Smooth muscle cell of the brain vasculature (primary cell): ENCODE results near the gene PRG3.
"Not testable (repeated sequence)": the region's sequence is repeated elsewhere in the genome, so short reads cannot be mapped to it uniquely, and the experiment has no call there.

Experiments
- DNase-seq: peaks from one replicate; pipeline ENCODE4 v3.0.0-alpha.2; 2012; ENCODE audit warnings: low read depth, low spot score

PRG3 gene

DNA sequence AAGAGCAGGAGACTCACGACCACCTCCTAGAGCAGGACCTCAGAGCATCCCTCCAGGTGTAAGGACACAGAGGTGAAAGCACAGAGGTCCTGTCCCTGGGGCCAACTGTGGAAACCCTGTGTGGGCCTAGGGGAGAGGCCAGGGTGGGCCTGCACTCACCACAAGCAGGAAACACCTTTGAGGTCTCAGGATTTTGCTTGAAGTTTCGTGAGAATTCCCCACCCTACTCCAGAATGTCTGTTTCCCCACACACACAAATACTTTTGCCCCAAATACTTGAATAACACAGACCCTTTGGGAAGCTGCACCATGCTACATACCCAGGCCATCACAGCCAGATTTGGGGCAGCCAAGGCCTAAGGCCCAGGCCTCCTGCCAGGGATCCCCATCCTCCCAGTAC, 27.8 kb upstream of the PRG3 start:
- no peak for DNase-seq

DNA sequence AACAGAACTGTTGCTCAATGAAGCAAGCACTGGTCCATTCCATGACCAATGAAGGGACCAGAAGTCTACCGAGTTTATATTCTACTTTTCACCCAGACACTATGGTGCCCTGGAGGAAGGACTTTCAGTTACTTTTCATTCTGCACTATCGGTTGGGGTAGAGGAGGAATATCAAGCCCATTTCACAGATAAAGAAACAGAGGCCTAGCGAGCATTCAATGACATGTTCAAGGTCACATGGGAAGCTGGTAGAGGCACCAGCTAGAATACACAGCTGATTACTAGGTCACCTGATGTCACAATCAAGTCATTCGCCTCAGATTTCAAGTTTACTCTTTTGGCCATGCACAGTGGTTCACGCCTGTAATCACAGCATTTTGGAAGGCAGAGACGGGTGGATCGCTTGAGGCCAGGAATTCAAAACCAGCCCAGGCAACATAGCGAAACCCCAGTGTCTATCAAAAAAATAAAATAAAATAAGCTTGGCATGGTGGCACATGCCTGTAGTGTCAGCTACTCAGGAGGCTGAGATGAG, 27.1 kb upstream of the PRG3 start:
- no peak for DNase-seq

GRCh38 chr11:57407010-57407920, 26.3 kb upstream of the PRG3 start:
- DNase-seq = no peak

- no peak for DNase-seq
These were observed 25.5 kb upstream of the PRG3 start for GRCh38 chr11:57406337-57406904.

- DNase-seq = no peak
These were observed 24.4 kb upstream of the PRG3 start for GRCh38 chr11:57405271-57405860.

DNA sequence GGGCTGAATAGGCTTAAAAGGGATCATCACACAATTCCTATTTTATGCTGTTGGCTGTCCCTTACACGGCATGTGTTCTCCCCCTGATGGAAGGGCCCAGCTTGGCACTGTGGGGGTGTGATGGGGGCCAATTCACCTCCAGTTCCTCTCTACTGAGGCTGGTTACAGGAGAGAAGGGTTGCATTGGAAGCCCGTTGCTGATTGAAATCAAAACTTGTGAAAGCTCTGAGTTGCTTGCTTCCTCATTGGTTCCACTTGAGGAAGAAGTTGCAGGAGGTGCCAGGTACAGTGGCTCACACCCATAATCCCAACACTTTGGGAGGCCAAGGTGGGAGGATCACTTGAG, 22.8 kb upstream of the PRG3 start:
- no peak for DNase-seq

- DNase-seq = not testable (repeated sequence)
These were observed 22.3 kb upstream of the PRG3 start for GRCh38 chr11:57403003-57403801.

GRCh38 chr11:57402188-57403002, 21.4 kb upstream of the PRG3 start:
- no peak for DNase-seq

GRCh38 chr11:57399972-57400578, 19.1 kb upstream of the PRG3 start:
- DNase-seq = no peak

- DNase-seq = no peak
These were observed 18.3 kb upstream of the PRG3 start for GRCh38 chr11:57399221-57399620.

DNA sequence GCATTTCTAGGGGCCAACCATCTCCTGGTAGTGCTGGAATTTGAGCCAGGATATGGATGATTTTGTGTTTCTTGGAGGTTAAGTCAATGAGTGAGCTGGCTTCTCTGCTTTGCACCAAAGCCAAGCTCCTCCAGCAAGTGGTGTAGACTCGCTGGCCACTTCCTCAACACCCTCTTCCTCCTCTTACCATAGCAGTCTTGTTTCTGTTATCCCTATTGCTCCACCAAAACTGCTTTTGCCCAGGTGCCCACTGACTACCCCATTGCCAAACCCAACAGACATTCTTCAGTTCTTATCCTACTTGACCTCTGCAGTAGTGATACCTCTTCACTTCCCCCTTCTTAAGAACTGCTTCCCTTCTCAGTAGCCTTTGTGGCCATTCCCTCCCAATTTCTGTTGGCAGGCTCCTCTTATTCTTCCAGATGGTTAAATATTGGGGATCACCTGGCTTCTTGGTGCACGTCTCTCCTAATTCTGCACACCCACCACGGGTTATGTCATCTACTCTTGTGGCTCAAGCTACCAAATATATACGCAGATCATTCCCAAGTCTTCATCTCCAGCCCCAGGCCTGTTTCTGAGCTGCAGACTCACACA, 16.5 kb upstream of the PRG3 start:
- no peak for DNase-seq

DNA sequence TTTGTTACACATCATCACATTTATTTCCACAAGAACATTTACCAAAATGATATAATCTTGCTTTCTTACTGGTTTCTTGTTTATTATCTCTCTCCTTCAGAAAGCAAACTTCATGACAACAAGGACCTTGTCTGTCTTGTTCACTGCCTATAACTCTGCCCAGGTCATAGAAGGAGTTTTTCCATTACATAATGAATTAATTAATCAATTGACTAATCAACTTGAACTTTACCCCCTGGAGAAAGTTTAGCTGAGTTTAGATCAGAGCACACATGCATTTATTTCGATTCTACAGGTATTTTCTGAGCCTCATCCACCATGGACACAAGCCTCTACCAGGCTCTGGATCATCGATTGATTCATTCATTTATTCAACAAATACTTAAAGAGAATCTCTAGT, 15.8 kb upstream of the PRG3 start:
- DNase-seq = no peak

DNA sequence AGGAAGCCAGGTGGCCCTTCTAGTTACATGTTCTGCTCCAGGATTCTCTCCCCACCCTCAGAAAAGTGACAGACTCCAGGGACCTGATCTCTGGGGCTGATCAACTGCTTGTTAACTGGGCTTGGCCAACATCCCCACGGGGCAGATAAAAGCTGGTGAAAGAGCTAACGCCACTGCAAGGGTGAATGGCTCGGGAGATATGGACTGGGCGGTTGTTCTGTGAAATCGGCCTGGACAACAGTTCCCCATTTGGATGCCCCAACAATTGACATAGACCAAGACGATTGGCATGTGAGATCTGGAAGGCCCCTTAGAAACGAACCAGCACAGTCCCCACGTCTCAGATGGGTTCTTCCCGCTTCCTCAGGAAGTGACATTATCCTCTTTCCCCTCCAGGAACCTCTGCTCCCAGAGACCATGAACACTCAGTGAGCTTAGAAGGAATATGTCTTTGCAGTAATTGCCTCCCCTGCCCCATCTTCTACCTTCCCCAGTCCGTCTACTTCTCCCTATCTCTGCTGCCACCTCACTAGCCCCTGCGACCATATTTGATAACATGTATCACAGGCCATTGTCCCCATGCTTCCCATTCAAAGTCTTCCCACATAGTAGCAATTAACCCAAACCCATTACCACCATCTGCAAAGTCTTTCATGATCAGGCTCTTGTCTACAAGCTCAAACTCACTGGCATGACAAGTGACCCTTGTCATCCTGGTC, 15.1 kb upstream of the PRG3 start:
- no peak for DNase-seq

DNA sequence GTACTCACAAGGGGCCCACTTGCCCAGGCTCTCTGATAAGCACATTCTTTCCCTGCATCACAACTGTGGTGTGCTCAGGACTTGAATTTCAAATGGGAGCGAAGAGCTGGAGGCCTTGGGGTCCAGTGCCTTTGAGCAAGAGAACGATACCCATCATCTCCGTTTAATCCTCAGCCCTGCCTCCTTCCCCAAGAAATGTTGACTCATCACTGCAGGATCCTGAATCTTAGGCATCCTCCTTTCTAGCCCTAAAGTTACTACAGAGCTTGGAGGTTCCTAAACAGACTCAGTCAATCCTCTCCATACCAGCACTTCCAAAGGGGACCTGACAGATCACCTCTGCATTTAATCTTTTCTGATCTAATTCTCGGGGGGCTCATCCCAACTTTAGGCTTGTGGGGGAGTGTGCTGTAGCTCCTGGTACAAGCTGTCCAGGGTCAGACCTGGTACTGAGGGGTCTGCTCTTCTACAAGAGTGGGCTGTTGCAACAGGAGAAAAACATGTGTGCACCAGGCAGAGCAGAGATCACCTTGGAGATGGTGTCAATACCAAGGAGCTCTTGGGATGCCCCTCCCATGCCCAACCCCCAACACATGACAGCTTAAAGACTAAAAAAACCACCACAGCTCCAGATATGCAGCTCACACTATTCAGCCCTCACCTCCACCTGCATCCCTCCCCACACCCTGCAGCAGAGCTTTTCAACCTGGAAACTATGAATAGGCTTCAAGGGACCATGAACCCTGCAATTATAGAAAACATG, 13.4 kb upstream of the PRG3 start:
- no peak for DNase-seq

- no peak for DNase-seq
These were observed 11.8 kb upstream of the PRG3 start for GRCh38 chr11:57392763-57393105.

DNA sequence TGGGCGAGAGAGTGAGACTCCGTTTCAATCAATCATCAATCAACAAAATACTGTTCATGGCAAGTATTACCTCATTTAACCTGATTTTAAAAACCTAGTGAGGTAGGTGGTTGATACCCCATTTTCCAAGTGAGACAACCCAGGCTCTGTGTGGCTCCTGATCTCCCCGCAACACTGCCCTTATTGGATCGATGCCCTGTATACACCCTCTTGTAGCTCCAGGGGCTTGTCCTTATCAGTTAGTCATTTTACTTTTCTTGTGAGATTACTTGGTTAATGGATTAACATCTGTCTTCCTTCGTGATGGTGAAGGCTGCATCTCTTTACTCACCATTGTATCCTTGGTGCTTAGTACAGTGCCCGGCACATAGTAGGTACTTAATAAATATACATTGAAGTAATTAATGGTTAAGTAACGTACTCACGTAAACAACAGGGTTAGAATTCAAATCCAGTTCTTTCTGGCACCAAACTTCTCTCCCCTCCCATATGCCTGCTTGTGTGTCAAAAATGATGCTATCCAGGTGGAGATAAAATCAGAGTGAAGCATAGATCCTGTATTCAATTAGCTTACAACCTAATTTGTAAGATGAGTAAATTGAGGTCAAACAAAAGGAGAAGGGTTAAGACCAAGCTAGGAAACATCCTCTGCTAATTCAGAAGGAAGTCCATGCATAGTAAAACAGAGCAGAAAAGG, 11.3 kb upstream of the PRG3 start:
- DNase-seq = no peak

- DNase-seq = no peak
These were observed 10.6 kb upstream of the PRG3 start for GRCh38 chr11:57391539-57391938.

DNA sequence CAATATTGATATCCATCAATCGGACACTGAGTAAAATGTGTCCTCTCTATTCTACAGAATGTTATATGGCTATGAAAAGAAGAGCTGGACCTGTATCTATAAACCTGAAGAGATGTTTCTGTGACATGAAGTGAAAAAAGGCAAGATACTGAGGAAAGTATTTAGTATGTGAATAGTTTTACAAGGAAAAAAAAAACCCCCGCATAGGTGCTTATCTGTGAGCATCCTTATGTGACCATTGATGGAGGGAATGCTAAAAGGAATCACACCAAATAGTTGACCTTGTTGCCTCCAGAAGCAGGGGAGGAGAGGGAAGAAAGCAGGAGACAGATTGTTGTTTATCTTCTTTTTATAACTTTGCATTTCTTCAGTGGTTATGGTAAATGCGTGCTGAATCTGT, 10.2 kb upstream of the PRG3 start:
- no peak for DNase-seq
